Prostate gland (tissue), 2 donors: ENCODE data around the gene IL10.

ENCODE experiments used
- POLR2A ChIP-seq: fragments of 450-650 bp; IDR thresholded peaks from one replicate; pipeline ENCODE4 v1.6.1; 2016; ENCODE audit warnings: antibody characterized with exemption, mild to moderate bottlenecking
- POLR2AphosphoS5 ChIP-seq: sonication (generic); formaldehyde crosslinking; IDR thresholded peaks from one replicate; pipeline ENCODE4 v1.6.1; 2017; ENCODE audit warnings: antibody characterized with exemption
- TF ChIP-seq, protein P1 (sequence below), 4 experiments: fragments of 200-600 bp in 2 of 4; fragments of 450-650 bp in 2 of 4; sonication (generic) in 2 of 4; IDR thresholded peaks; 1 replicate in 3 of 4; 2 replicates in 1 of 4; pipeline ENCODE4 v1.5.1; 2016 to 2019; ENCODE audit warnings: antibody characterized with exemption in 4 of 4, mild to moderate bottlenecking in 2 of 4, moderate library complexity in 2 of 4

DNA sequence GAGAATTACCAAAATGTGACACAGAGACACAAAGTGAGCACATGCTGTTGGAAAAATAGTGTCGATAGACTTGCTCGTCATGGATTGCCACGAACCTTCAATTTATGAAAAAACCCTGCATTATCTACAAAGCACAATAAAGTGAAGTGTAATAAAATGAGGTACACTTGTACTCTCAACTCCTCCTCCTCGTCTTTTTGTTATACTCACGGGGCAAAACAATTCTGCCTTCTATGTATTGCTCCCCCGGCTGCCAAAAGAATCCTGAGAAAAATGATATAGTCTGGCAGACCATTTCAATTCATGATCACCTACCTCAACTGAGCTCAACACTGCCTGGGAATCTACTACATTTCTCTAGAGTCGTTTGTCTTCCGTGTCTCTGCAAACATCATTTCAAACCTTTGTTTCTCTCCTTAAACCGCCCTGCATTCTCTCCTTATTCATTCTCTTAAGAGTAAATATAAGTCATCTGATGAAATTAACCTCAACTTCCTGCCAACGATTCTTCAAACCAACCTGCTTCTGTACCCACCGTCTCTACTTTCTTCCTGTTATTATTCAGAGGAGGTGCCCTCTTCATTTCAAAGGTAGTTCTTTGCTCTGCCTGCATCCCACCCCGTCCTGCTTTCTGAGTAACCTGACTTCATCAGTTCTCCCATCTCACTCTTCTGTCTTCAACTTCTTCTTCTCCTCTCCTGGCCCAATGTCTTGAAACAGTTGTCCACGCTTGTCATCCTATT is 14.6 kb downstream of the IL10 start:
- TF ChIP-seq POLR2A (no peak), POLR2AphosphoS5 (no peak)
- TF ChIP-seq, protein P1, sequence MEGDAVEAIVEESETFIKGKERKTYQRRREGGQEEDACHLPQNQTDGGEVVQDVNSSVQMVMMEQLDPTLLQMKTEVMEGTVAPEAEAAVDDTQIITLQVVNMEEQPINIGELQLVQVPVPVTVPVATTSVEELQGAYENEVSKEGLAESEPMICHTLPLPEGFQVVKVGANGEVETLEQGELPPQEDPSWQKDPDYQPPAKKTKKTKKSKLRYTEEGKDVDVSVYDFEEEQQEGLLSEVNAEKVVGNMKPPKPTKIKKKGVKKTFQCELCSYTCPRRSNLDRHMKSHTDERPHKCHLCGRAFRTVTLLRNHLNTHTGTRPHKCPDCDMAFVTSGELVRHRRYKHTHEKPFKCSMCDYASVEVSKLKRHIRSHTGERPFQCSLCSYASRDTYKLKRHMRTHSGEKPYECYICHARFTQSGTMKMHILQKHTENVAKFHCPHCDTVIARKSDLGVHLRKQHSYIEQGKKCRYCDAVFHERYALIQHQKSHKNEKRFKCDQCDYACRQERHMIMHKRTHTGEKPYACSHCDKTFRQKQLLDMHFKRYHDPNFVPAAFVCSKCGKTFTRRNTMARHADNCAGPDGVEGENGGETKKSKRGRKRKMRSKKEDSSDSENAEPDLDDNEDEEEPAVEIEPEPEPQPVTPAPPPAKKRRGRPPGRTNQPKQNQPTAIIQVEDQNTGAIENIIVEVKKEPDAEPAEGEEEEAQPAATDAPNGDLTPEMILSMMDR (IDR thresholded peaks at IDR 0.05), result no peak
